Measurements from ENCODE around the gene PRSS33.

DNA sequence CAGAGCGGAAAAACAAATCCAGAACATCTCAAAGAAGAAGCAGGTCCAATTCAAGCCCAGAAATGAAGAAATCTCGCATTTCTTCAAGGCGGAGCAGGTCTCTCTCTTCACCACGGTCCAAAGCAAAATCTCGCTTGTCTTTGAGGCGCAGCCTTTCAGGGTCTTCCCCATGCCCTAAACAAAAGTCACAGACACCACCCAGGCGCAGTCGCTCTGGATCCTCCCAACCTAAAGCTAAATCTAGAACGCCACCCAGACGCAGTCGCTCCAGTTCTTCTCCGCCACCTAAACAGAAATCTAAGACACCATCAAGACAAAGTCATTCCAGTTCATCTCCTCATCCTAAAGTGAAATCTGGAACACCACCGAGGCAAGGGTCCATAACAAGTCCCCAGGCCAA is 24.6 kb downstream of the PRSS33 start:
- TF ChIP-seq CTCF (IDR thresholded peaks at IDR 0.05; ENCODE audit: insufficient read depth, low read length, poor library complexity, severe bottlenecking) (no peak), EZH2phosphoT487 (conservative IDR thresholded peaks at IDR 0.05; ENCODE audit: low read length) (no peak)

Measured in SU-DHL-6 (cell line).